Chondrocyte (in vitro differentiated cells): ENCODE data around the gene CHMP4A. TPM values are rescaled to one million over a fixed set of nuclear protein-coding genes. Genes with fewer than 3 reads are reported as not detected.

ENCODE experiments used
- DNase-seq: peaks from one replicate; pipeline ENCODE4 v3.0.0; 2021; ENCODE audit warnings: mixed read lengths, low spot score
- H3K27ac Mint-ChIP-seq: one replicate; pipeline ENCODE4 v1.8.0; 2021; ENCODE audit warnings: mild to moderate bottlenecking, moderate library complexity, mixed read lengths; ENCODE audit not compliant: unreplicated experiment
- H3K27me3 Mint-ChIP-seq: 2 replicates; pipeline ENCODE4 v1.8.0; 2021; ENCODE audit warnings: low read depth, mixed read lengths
- H3K36me3 Mint-ChIP-seq: 2 replicates; pipeline ENCODE4 v1.8.0; 2021; ENCODE audit warnings: low read depth, mixed read lengths
- H3K4me1 Mint-ChIP-seq: 2 replicates; pipeline ENCODE4 v1.8.0; 2021; ENCODE audit warnings: low read depth, mild to moderate bottlenecking, mixed read lengths
- H3K4me3 Mint-ChIP-seq: one replicate; pipeline ENCODE4 v1.8.0; 2021; ENCODE audit warnings: mild to moderate bottlenecking, moderate library complexity, mixed read lengths; ENCODE audit not compliant: unreplicated experiment
- H3K9me3 Mint-ChIP-seq: 2 replicates; pipeline ENCODE4 v1.8.0; 2021; ENCODE audit warnings: low read depth, mixed read lengths
- total RNA-seq: library from RNA; stranded (reverse); gene quantifications from 3 replicates; pipeline ENCODE4 v1.2.1, GENCODE V29; 2021
- TF ChIP-seq, protein P1 (sequence below): fragments of 200-600 bp; sonication (generic); IDR thresholded peaks from 2 replicates; pipeline ENCODE4 v1.5.0; 2021; ENCODE audit warnings: antibody characterized with exemption, mild to moderate bottlenecking, moderate library complexity

Gene CHMP4A
- total RNA-seq, 1 donor from 2014 or later: 35.3 TPM

DNA sequence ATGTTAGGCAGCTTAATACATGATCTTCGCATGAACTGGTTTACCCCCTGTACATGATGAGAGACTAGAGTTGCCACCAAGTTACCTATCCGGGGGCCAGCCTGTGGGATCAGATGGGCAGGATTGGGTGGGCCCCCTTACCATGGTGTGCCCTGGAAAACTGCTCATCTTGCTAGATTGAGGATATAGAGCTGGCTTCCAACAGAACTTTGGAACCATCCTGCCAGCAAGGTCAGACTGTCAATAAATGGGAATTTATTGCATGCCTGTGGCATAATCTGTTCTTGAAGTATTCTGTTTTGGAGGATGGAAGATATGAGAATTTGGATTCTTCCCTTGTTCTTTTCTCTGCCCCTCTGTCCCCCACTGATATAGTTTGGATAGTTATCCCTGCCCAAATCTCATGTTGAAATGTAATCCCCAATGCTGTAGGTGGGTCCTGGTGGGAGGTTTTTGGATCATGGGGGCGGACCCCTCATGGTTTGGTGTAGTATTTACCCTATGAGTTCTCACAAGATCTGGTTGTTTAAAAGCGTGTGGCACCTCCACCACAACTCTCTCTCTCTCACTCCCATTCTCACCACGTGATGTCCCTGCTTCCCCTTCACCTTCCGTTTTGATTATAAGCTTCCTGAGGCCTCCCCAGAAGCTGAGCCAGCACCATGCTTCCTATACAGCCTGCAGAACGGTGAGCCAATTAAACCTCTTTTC is 14.3 kb downstream of the CHMP4A start:
- H3K36me3 Mint-ChIP-seq: peaks cover 19% of the 10 kb centered on the region
- H3K27me3 Mint-ChIP-seq: no peaks in the 10 kb centered on the region
- H3K4me1 Mint-ChIP-seq: peaks cover 32% of the 10 kb centered on the region
- H3K9me3 Mint-ChIP-seq: peaks cover 12% of the 10 kb centered on the region
- TF ChIP-seq, protein P1, sequence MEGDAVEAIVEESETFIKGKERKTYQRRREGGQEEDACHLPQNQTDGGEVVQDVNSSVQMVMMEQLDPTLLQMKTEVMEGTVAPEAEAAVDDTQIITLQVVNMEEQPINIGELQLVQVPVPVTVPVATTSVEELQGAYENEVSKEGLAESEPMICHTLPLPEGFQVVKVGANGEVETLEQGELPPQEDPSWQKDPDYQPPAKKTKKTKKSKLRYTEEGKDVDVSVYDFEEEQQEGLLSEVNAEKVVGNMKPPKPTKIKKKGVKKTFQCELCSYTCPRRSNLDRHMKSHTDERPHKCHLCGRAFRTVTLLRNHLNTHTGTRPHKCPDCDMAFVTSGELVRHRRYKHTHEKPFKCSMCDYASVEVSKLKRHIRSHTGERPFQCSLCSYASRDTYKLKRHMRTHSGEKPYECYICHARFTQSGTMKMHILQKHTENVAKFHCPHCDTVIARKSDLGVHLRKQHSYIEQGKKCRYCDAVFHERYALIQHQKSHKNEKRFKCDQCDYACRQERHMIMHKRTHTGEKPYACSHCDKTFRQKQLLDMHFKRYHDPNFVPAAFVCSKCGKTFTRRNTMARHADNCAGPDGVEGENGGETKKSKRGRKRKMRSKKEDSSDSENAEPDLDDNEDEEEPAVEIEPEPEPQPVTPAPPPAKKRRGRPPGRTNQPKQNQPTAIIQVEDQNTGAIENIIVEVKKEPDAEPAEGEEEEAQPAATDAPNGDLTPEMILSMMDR: no peak
- no peak overlapping the region for H3K4me3 Mint-ChIP-seq
- no peak for DNase-seq
- no peak overlapping the region for H3K27ac Mint-ChIP-seq

- no peaks in the 10 kb centered on the region for H3K27me3 Mint-ChIP-seq
- H3K36me3 Mint-ChIP-seq: peaks cover 18% of the 10 kb centered on the region
- peaks cover 39% of the 10 kb centered on the region for H3K4me1 Mint-ChIP-seq
- H3K27ac Mint-ChIP-seq: peak overlapping the region; percentile 96
- no peak for DNase-seq
- H3K9me3 Mint-ChIP-seq: peaks cover 5% of the 10 kb centered on the region
- TF ChIP-seq, protein P1: no peak
- H3K4me3 Mint-ChIP-seq: peak overlapping the region; percentile 93
Measured at GRCh38 chr14:24197056-24197450, 16.2 kb downstream of the CHMP4A start.

- Mint-ChIP-seq H3K36me3 (peaks cover 17% of the 10 kb centered on the region), H3K4me3 (peak overlapping the region; percentile 93)
- DNase-seq: no peak
Measured at GRCh38 chr14:24196071-24197055, 16.9 kb downstream of the CHMP4A start.

GRCh38 chr14:24195186-24196070 is 17.9 kb downstream of the CHMP4A start, which contains the start of gene TM9SF1:
Gene TM9SF1, minus strand, starts transcription at chr14:24195441. Its CDS starts 422 bp downstream, at chr14:24195019.
- Mint-ChIP-seq H3K27me3 (no peaks in the 10 kb centered on the region), H3K27ac (peak within 1 kb of the TSS; percentile 96), H3K4me1 (peaks cover 39% of the 10 kb centered on the region), H3K4me3 (peak within 1 kb of the TSS; percentile 93), H3K9me3 (no peaks in the 10 kb centered on the region), H3K36me3 (peaks cover 16% of the 10 kb centered on the region)
- TF ChIP-seq, protein P1: peak; percentile 9
- DNase-seq: peak; percentile 97

More at GRCh38 chr14:24196071-24197055, 16.9 kb downstream of the CHMP4A start:
- Mint-ChIP-seq H3K9me3 (no peaks in the 10 kb centered on the region), H3K4me1 (peaks cover 39% of the 10 kb centered on the region), H3K27ac (peak overlapping the region; percentile 96), H3K27me3 (no peaks in the 10 kb centered on the region)
- TF ChIP-seq, protein P1: no peak
